Caco-2 (cell line): ENCODE data around the gene USP13. TPM values are rescaled to one million over a fixed set of nuclear protein-coding genes. Genes with fewer than 3 reads are reported as not detected.

Experiments
- BruUV-seq: library from RNA; stranded (reverse); fragments of 400-500 nt; replicated peaks from 2 replicates; lab custom pipeline; 2021; lab: Mats Ljungman, UMichigan
- CTCF ChIA-PET: fragments of 300-600 bp; sonication (Branson Sonifier 250); formaldehyde crosslinking; loops from one replicate; lab custom pipeline; 2022; ENCODE audit warnings: antibody characterized with exemption; lab: Charles Lee
- POLR2A ChIA-PET: fragments of 300-600 bp; sonication (Branson Sonifier 250); formaldehyde crosslinking; loops from one replicate; lab custom pipeline; 2022; ENCODE audit warnings: antibody characterized with exemption; lab: Charles Lee
- DNase-seq, 2 experiments: peaks; one replicate each; pipeline versions ENCODE4 v3.0.0 to v3.0.0-alpha.2; 2020 to 2022
- H3K27me3 ChIP-seq: replicated peaks from 2 replicates; pipeline ENCODE4 v1.6.0; 2011; ENCODE audit warnings: low read length; ENCODE audit not compliant: control insufficient read depth, insufficient read depth
- H3K36me3 ChIP-seq: 2 replicates; pipeline ENCODE4 v1.5.1; 2011; ENCODE audit warnings: low read length; ENCODE audit not compliant: control insufficient read depth, insufficient read depth
- H3K4me1 ChIP-seq: fragments of 250-450 bp; sonication (Bioruptor Pico); 2 replicates; pipeline ENCODE4 v1.5.1; 2020; ENCODE audit warnings: mild to moderate bottlenecking
- H3K4me3 ChIP-seq: 2 replicates; pipeline ENCODE4 v1.5.1; 2011; ENCODE audit warnings: low read depth, mild to moderate bottlenecking, control low read depth, low read length
- H3K9me3 ChIP-seq: fragments of 250-450 bp; sonication (Bioruptor Pico); 2 replicates; pipeline ENCODE4 v1.5.1; 2020; ENCODE audit warnings: mild to moderate bottlenecking, moderate library complexity
- H3K27ac Mint-ChIP-seq: one replicate; pipeline ENCODE4 v1.8.0; 2022; ENCODE audit warnings: mixed read lengths; ENCODE audit not compliant: unreplicated experiment
- H3K27me3 Mint-ChIP-seq: one replicate; pipeline ENCODE4 v1.8.0; 2022; ENCODE audit warnings: mixed read lengths; ENCODE audit not compliant: insufficient read depth, unreplicated experiment
- H3K36me3 Mint-ChIP-seq: one replicate; pipeline ENCODE4 v1.8.0; 2022; ENCODE audit warnings: mild to moderate bottlenecking, mixed read lengths; ENCODE audit not compliant: insufficient read depth, unreplicated experiment
- H3K4me1 Mint-ChIP-seq: one replicate; pipeline ENCODE4 v1.8.0; 2022; ENCODE audit warnings: low read depth, mixed read lengths; ENCODE audit not compliant: unreplicated experiment
- H3K4me3 Mint-ChIP-seq: one replicate; pipeline ENCODE4 v1.8.0; 2022; ENCODE audit warnings: mild to moderate bottlenecking, moderate library complexity, mixed read lengths; ENCODE audit not compliant: unreplicated experiment
- H3K9me3 Mint-ChIP-seq: one replicate; pipeline ENCODE4 v1.8.0; 2022; ENCODE audit warnings: mixed read lengths; ENCODE audit not compliant: unreplicated experiment
- intact Hi-C: fragments of 100-400 bp; cut with micrococcal nuclease; formaldehyde crosslinking; loops from one replicate; pipeline ENCODE4 v1.10.0; 2022; ENCODE audit not compliant: unreplicated experiment
- total RNA-seq: library from RNA; stranded (reverse); gene quantifications from 2 replicates; pipeline ENCODE4 v1.2.3, GENCODE V29; 2022
- TF ChIP-seq, protein P1 (sequence below), 2 experiments: fragments of 200-600 bp in 1 of 2; IDR thresholded peaks; 1 replicate in 1 of 2; 2 replicates in 1 of 2; pipeline versions ENCODE4 v1.5.1 to v1.8.0; 2011 to 2022; ENCODE audit warnings: antibody characterized with exemption in 1 of 2, control low read depth in 1 of 2, inconsistent platforms in 1 of 2, low read depth in 1 of 2, low read length in 1 of 2, mild to moderate bottlenecking in 1 of 2, moderate library complexity in 1 of 2; ENCODE audit not compliant: insufficient read depth in 1 of 2, severe bottlenecking in 1 of 2, unreplicated experiment in 1 of 2

The USP13 gene
- total RNA-seq, 1 experiment from 2014 or later: 16.2 TPM

DNA sequence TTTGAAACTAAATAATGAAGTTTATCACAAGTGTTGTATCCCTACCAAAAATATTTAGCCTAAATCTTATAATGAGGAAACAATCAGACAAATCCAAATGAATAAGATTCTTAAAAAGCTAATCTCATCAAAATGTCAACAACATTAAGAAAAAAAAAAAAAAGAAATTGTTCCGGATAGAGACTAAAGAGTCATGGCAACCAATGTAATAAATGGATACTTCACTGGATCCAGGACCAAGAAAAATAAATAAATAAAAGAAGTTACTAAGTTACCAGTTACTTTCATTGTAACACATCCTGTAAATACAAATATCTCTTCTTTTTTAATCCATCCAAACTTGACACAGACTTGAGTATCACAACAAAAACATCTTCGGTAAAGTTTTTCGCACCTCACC, 49.0 kb upstream of the USP13 start:
- Mint-ChIP-seq H3K4me3 (peak overlapping the region; percentile 97), H3K27me3 (no peaks in the 10 kb centered on the region), H3K9me3 (no peaks in the 10 kb centered on the region), H3K4me1 (no peaks in the 10 kb centered on the region), H3K36me3 (peaks cover 31% of the 10 kb centered on the region), H3K27ac (peak overlapping the region; percentile 99)
- Histone ChIP-seq H3K4me3 (peak overlapping the region; percentile 76), H3K4me1 (peaks cover 7% of the 10 kb centered on the region; the same call in 1 of the 2 replicates), H3K27me3 (no peaks in the 10 kb centered on the region), H3K9me3 (no peaks in the 10 kb centered on the region), H3K36me3 (no peaks in the 10 kb centered on the region; the same call in none of the 2 replicates)
- BruUV-seq: TSS peak; percentile 76
- CTCF ChIA-PET: no interaction called here
- POLR2A ChIA-PET: interaction anchor here (0.6 kb wide), 2 partner anchors 40 to 747 kb away, joined by 3 read pairs; no protein-coding TSS in a partner anchor
- no peak for DNase-seq
- intact Hi-C loops: loop anchor here (1.0 to 2.0 kb wide), 2 partner anchors 41 to 77 kb away; no protein-coding TSS in a partner anchor
- TF ChIP-seq, protein P1, sequence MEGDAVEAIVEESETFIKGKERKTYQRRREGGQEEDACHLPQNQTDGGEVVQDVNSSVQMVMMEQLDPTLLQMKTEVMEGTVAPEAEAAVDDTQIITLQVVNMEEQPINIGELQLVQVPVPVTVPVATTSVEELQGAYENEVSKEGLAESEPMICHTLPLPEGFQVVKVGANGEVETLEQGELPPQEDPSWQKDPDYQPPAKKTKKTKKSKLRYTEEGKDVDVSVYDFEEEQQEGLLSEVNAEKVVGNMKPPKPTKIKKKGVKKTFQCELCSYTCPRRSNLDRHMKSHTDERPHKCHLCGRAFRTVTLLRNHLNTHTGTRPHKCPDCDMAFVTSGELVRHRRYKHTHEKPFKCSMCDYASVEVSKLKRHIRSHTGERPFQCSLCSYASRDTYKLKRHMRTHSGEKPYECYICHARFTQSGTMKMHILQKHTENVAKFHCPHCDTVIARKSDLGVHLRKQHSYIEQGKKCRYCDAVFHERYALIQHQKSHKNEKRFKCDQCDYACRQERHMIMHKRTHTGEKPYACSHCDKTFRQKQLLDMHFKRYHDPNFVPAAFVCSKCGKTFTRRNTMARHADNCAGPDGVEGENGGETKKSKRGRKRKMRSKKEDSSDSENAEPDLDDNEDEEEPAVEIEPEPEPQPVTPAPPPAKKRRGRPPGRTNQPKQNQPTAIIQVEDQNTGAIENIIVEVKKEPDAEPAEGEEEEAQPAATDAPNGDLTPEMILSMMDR (IDR thresholded peaks at IDR 0.05; ENCODE audit: insufficient read depth in 1 of 2, low read depth in 1 of 2, low read length in 1 of 2, severe bottlenecking in 1 of 2, unreplicated experiment in 1 of 2): no peak

DNA sequence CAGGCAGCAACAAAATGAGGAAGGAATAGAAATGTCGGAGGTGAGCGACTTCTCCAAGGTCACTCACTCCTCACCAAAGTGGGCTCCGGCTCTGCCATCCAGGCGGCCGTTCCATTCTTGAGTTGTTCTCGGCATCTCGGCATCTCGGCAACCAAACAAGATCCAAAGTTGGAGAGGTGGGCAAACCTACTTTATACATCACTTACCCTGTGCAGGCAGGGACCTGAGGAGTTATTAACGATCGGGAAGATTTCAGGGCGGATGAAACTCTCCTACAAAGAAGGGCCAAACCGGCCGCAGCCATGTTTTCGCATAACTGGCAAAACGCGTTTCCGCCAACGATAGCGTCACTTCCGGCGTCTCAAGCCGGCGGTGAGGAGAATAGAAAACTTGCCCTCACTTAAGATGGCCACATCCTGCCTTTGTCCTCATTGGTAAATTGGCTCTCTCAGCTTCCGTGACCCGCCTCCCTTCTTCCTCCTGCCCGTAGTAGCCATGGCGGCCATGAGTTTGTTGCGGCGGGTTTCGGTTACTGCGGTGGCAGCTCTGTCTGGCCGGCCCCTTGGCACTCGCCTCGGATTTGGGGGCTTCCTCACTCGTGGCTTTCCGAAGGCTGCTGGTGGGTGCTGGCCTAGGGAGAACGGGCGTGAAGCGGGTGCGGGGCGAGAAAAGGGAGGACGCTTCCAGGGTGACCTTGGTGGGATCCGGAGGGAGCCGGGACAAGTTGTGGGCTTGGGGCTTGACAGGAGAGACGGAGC, 48.3 kb upstream of the USP13 start, which contains the start of the genes MRPL47 and NDUFB5:
MRPL47 (minus strand) TSS at position 318 of the 758 bp plus-strand sequence; CDS start at position 304, 14 bp downstream.
NDUFB5 (plus strand) TSS at position 474 of the 758 bp plus-strand sequence; CDS start at position 496, 22 bp downstream.
- ChIA-PET CTCF (no interaction called here), POLR2A (interaction anchor here (0.7 to 1.5 kb wide), 3 partner anchors 40 to 48 kb away, joined by 3 to 10 read pairs (median 3); partner anchors contain the start of genes ACTL6A and USP13)
- BruUV-seq: no TSS peak
- Histone ChIP-seq H3K9me3 (no peaks in the 10 kb centered on the region), H3K36me3 (no peaks in the 10 kb centered on the region; the same call in none of the 2 replicates), H3K4me3 (peak within 1 kb of the TSS; percentile 76), H3K4me1 (peaks cover 7% of the 10 kb centered on the region; the same call in 1 of the 2 replicates), H3K27me3 (no peaks in the 10 kb centered on the region)
- Mint-ChIP-seq H3K4me3 (peak within 1 kb of the TSS; percentile 97), H3K36me3 (peaks cover 33% of the 10 kb centered on the region), H3K9me3 (no peaks in the 10 kb centered on the region), H3K27ac (peak within 1 kb of the TSS; percentile 99), H3K27me3 (no peaks in the 10 kb centered on the region), H3K4me1 (no peaks in the 10 kb centered on the region)
- intact Hi-C loops: loop anchor here (1.0 to 2.0 kb wide), 2 partner anchors 41 to 76 kb away; no protein-coding TSS in a partner anchor
- TF ChIP-seq, protein P1 (IDR thresholded peaks at IDR 0.05; ENCODE audit: insufficient read depth in 1 of 2, low read depth in 1 of 2, low read length in 1 of 2, severe bottlenecking in 1 of 2, unreplicated experiment in 1 of 2): no peak
- DNase-seq: peak; percentile 90 to 91

- Mint-ChIP-seq H3K36me3 (peaks cover 27% of the 10 kb centered on the region), H3K4me3 (peak overlapping the region; percentile 19), H3K27ac (no peak overlapping the region), H3K9me3 (no peaks in the 10 kb centered on the region), H3K4me1 (no peaks in the 10 kb centered on the region), H3K27me3 (no peaks in the 10 kb centered on the region)
- Histone ChIP-seq H3K27me3 (no peaks in the 10 kb centered on the region), H3K9me3 (no peaks in the 10 kb centered on the region), H3K36me3 (no peaks in the 10 kb centered on the region; the same call in 1 of the 2 replicates), H3K4me1 (peaks cover 7% of the 10 kb centered on the region; the same call in 1 of the 2 replicates), H3K4me3 (no peak overlapping the region)
- no peak for DNase-seq
- ChIA-PET CTCF (no interaction called here), POLR2A (no interaction called here)
- TF ChIP-seq, protein P1 (IDR thresholded peaks at IDR 0.05; ENCODE audit: insufficient read depth in 1 of 2, low read depth in 1 of 2, low read length in 1 of 2, severe bottlenecking in 1 of 2, unreplicated experiment in 1 of 2): no peak
- BruUV-seq: no TSS peak
- intact Hi-C loops: no loop called here
Observed at GRCh38 chr3:179606534-179607085, 46.2 kb upstream of the USP13 start.
